PFSK-1 (cell line): Measurements from ENCODE around the gene SNX33.

Experiments used
- FOXP2 ChIP-seq: optimal IDR thresholded peaks from 2 replicates; pipeline ENCODE3; 2011; ENCODE audit warnings: borderline replicate concordance, control low read depth, inconsistent platforms; ENCODE audit not compliant: insufficient read depth; ENCODE audit errors: extremely low read length, extremely low read depth
- POLR2AphosphoS5 ChIP-seq: IDR thresholded peaks from 2 replicates; pipeline ENCODE4 v1.6.1; 2012; ENCODE audit warnings: low read depth, mild to moderate bottlenecking, control low read depth, low read length, moderate library complexity
- SIN3A ChIP-seq: IDR thresholded peaks from 2 replicates; pipeline ENCODE4 v1.6.1; 2012; ENCODE audit warnings: mild to moderate bottlenecking, low read length, moderate library complexity, borderline replicate concordance; ENCODE audit not compliant: insufficient read depth
- TAF1 ChIP-seq: IDR thresholded peaks from 2 replicates; pipeline ENCODE4 v1.6.1; 2012; ENCODE audit warnings: low read length, control low read depth, borderline replicate concordance; ENCODE audit not compliant: insufficient read depth
- TF ChIP-seq, protein P1 (sequence below), 2 experiments: IDR thresholded peaks; 2 replicates each; pipeline versions ENCODE4 v1.6.1 to v1.8.0; 2011 to 2012; ENCODE audit warnings: low read depth in 2 of 2, low read length in 2 of 2, control low read depth in 1 of 2, inconsistent platforms in 1 of 2, mild to moderate bottlenecking in 1 of 2, moderate library complexity in 1 of 2; ENCODE audit not compliant: insufficient read depth in 1 of 2

The SNX33 gene

DNA sequence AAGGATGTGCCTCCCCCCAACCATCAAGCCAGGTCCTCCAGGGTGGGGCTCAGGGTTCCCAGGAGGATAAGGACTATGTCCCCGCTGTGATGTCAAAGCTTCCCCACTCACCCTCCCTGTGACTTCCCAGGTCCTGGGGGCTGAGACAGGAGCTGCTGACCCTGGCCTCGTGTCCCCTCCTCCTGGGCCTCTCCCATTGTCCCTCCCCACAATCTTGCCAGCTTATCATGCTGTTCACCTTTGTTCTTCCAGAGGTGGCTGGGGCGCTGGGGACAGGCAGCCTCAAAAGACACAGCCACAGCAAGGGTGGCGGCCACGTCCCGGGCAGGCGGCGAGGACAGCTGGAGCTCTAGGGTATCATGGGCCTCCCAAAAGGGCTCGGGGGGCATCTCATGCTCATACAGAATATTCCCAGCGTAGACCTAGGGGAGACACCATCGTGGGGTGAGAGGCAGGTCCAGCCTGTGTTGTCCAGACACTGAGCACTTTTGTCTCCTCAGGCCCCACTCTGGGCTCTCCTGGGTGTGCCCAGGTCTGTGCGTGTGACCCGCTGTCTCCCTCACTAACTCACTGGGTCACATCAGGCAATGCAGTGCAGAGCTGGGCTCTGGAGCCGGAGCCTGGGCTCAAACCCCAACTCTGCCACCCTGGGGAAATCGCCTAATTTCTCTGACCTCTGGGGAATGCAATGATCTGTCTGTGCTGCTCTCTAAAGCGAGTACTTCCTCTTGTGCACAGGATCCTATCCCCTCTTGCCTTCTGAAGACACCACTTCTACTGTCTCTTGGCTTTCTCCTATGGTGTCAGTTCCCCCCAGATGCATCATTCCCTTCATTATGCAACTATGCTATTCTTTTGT lies 30.0 kb downstream of the SNX33 start:
- TF ChIP-seq, protein P1, sequence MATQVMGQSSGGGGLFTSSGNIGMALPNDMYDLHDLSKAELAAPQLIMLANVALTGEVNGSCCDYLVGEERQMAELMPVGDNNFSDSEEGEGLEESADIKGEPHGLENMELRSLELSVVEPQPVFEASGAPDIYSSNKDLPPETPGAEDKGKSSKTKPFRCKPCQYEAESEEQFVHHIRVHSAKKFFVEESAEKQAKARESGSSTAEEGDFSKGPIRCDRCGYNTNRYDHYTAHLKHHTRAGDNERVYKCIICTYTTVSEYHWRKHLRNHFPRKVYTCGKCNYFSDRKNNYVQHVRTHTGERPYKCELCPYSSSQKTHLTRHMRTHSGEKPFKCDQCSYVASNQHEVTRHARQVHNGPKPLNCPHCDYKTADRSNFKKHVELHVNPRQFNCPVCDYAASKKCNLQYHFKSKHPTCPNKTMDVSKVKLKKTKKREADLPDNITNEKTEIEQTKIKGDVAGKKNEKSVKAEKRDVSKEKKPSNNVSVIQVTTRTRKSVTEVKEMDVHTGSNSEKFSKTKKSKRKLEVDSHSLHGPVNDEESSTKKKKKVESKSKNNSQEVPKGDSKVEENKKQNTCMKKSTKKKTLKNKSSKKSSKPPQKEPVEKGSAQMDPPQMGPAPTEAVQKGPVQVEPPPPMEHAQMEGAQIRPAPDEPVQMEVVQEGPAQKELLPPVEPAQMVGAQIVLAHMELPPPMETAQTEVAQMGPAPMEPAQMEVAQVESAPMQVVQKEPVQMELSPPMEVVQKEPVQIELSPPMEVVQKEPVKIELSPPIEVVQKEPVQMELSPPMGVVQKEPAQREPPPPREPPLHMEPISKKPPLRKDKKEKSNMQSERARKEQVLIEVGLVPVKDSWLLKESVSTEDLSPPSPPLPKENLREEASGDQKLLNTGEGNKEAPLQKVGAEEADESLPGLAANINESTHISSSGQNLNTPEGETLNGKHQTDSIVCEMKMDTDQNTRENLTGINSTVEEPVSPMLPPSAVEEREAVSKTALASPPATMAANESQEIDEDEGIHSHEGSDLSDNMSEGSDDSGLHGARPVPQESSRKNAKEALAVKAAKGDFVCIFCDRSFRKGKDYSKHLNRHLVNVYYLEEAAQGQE (IDR thresholded peaks at IDR 0.05; ENCODE audit: insufficient read depth in 1 of 2, low read depth in 2 of 2, low read length in 2 of 2): no peak
- TF ChIP-seq POLR2AphosphoS5 (no peak), FOXP2 (no peak)

DNA sequence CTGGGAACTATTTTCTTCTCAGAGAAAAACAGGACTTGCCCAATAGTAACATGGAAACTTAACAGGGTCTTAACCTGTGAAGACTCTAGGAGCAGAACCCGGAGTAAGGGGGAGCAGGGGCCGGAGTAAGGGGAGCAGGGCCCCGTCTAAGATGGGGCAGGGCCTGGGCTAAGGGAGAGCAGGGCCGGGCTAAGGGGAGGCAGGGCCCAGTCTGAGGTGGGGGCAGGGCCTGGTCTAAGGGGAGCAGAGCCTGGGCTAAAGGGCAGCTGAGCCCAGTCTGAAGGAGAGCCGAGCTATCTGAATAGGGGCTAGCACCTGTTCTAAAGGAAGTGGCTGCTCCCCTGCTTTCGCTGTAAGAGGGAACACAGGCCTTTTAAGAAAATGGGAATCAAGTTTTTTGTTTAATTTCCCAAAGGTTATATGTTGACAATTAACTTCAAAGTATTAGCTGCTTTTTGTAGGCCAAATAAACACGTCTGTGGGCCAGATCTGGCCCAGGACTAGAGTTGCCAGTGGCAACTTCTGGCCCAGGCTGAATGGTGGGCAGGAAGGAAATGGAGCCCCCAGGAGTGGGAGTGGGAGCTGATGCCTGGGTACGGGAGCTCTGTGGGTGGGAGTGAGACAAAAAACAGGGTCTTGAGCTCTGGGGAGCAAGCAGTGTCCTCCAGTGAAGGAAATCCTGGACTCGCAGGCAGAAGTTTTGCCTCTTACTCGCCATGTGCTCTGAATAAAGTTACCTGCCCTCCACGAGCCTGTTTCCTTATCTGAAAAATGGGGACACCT lies 32.5 kb downstream of the SNX33 start:
- TF ChIP-seq SIN3A: no peak
- TF ChIP-seq TAF1: no peak
- no peak for TF ChIP-seq FOXP2
- no peak for TF ChIP-seq POLR2AphosphoS5
- TF ChIP-seq, protein P1 (IDR thresholded peaks at IDR 0.05; ENCODE audit: insufficient read depth in 1 of 2, low read depth in 2 of 2, low read length in 2 of 2): no peak

DNA sequence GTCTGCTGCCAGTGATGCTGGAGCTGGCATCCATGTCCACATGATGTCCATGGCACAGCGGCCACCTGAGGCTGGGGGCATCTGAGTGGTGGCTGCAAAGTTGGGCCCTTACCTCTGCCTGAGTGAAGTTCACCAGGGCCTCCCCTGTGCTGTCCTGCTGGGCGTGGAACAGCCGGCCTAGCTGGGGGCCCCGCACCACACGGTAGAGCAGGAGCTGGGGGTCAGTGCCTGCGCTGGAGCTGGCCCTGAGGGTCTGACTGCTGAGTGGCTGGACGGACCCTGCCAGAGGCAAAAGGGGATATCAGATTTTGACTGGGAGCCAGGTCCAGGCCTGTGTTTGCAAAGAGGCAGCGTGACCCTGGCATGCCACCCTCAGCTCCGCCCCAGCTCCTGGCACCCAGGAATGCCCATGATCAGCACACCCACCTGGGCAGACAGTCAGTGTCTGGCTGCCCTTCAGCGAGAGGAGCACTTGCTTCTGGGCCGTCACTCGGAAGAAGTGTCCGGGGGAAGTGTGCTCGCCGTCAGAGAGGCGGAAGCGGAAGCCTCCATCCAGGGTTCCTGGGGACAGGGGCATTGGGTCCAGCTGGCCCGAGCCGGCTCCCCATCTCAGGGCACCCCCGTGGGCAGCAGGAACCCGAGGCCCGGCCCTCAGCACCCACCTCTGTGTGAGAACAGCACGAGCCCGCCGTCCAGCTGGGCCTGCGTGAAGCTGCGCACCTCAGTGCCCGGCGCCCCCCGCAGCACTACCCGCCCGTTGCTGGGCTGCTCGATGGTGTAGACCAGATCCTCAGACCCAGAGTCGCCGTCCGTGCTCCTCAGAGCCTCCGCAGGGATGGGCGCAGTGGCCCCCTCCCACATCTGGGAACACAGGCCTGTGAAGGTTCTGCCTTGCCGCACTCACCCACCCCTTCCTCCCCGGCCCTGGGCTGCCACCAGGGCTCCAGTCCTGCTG lies 34.7 kb downstream of the SNX33 start:
- TF ChIP-seq TAF1 (no peak), POLR2AphosphoS5 (no peak), SIN3A (no peak), FOXP2 (no peak)
- TF ChIP-seq, protein P1 (IDR thresholded peaks at IDR 0.05; ENCODE audit: insufficient read depth in 1 of 2, low read depth in 2 of 2, low read length in 2 of 2): no peak

DNA sequence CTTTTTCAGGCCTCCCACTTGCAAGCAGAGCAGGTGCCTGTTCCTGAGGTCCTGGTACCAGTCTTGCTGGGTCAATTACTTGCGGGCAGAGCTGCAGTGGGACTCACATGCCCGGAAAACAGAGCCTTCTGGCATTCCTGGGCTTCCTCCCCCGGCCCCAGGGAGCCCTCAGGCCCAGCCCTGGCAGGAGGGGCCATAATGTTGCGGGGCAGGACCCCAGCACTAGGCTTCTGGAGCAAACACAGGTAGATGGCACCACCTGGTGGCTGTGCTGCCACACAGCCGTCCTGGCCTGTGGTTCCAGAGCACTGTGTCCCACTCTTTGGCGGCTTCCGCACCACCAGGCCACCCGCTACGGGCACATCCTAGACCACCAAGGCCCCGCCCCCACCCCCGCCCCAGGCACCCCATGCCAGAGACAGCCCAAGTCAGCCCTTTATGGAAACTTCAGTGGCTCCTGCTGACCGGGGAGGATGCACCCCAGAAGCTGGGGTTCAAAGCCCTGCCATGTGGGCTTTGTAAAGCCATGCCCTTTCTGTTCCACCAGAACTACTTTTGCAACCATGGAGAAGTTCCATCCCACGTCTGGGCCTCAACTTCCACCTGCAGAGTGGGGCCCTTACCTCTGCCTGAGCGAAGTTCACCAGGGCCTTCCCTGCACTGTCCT lies 36.1 kb downstream of the SNX33 start:
- TF ChIP-seq FOXP2: peak; percentile 71

DNA sequence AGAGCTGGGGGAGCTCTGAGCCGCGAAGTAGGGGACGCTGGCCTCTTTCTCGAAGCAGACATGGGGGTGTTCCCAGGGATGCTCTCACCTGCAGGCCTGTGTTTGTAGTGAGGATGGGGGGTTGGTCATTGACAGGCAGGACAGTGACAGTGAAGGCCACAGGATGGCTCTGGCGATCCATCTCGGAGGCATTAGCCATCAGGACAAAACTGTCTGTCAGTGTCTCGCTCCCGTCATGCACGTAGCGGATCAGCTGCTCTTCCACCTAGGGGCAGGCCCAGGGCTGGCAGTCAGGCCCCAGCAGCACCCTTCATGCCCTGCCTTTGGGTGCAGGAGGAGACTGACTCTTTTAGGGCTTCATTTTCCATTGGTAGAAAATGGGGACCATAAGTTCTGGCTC lies 36.9 kb downstream of the SNX33 start:
- TF ChIP-seq TAF1: no peak
- TF ChIP-seq FOXP2: no peak
- TF ChIP-seq, protein P1 (IDR thresholded peaks at IDR 0.05; ENCODE audit: insufficient read depth in 1 of 2, low read depth in 2 of 2, low read length in 2 of 2): no peak
- no peak for TF ChIP-seq POLR2AphosphoS5
- no peak for TF ChIP-seq SIN3A
